ENCODE results near the gene RGS17.

DNA sequence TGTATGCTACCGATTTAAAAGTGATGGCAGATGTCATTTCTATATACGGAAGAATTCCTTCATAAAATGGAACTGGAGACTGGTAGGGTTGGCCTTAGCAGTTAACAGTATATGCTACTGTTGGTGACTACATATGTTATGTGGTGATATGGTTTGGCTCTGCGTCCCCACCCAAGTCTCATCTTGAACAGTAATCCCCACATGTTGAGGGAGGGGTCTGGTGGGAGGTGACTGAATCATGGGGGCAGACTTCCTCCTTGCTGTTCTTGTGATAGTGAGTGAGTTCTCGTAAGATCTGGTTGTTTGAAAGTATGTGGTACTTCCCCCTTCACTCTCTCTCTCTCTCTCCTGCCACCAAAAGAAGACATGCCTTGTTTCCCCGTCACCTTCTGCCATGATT, 29.6 kb downstream of the RGS17 start:
- TF ChIP-seq GLIS3 (CRISPR knock-in tag; IDR thresholded peaks at IDR 0.05) (no peak), PPARA (CRISPR knock-in tag; IDR thresholded peaks at IDR 0.05; ENCODE audit: borderline replicate concordance) (no peak), ARNTL (CRISPR knock-in tag; IDR thresholded peaks at IDR 0.05; ENCODE audit: borderline replicate concordance, low read depth) (no peak), SNAI2 (CRISPR knock-in tag; IDR thresholded peaks at IDR 0.05) (no peak)

All from SK-N-SH treated with all-trans-retinoic acid at 6 μM for 48 hours (cell line).